ENCODE measurements around the gene NPL.
A peak's percentile ranks its signal among the peaks of the same experiment; 100 is the strongest.

NPL gene

GRCh38 chr1:182778862-182779261 is 10.7 kb upstream of the NPL start:
- no peak for DNase-seq (ENCODE audit: low spot score)

- no peak for DNase-seq (ENCODE audit: low spot score)
Measured at GRCh38 chr1:182779530-182779929, 10.0 kb upstream of the NPL start.

GRCh38 chr1:182781841-182782586 is 7.6 kb upstream of the NPL start:
- peak; percentile 68 for DNase-seq (ENCODE audit: low spot score)

- DNase-seq (ENCODE audit: low spot score): no peak
Measured at GRCh38 chr1:182782587-182782913, 7.0 kb upstream of the NPL start.

- DNase-seq (ENCODE audit: low spot score): no peak
Measured at GRCh38 chr1:182783068-182783467, 6.5 kb upstream of the NPL start.

- DNase-seq (ENCODE audit: low spot score): peak; percentile 54
Measured at GRCh38 chr1:182784556-182785171, 4.9 kb upstream of the NPL start.

GRCh38 chr1:182785181-182785580 is 4.4 kb upstream of the NPL start:
- DNase-seq (ENCODE audit: low spot score): no peak

GRCh38 chr1:182786223-182786994 is 3.2 kb upstream of the NPL start:
- DNase-seq (ENCODE audit: low spot score): peak; percentile 32

GRCh38 chr1:182786995-182787324 is 2.6 kb upstream of the NPL start:
- no peak for DNase-seq (ENCODE audit: low spot score)

GRCh38 chr1:182791281-182792179 is 2.0 kb downstream of the NPL start:
- no peak for DNase-seq (ENCODE audit: low spot score)

- no peak for DNase-seq (ENCODE audit: low spot score)
Measured at GRCh38 chr1:182794091-182794490, 4.5 kb downstream of the NPL start.

GRCh38 chr1:182794676-182795201 is 5.2 kb downstream of the NPL start:
- no peak for DNase-seq (ENCODE audit: low spot score)

GRCh38 chr1:182795563-182796228 is 6.1 kb downstream of the NPL start:
- DNase-seq (ENCODE audit: low spot score): no peak

- DNase-seq (ENCODE audit: low spot score): no peak
Measured at GRCh38 chr1:182802006-182802803, 12.6 kb downstream of the NPL start.

GRCh38 chr1:182803846-182804245 is 14.3 kb downstream of the NPL start:
- DNase-seq (ENCODE audit: low spot score): no peak

- no peak for DNase-seq (ENCODE audit: low spot score)
Measured at GRCh38 chr1:182806015-182806678, 16.6 kb downstream of the NPL start.

GRCh38 chr1:182807907-182808306 is 18.3 kb downstream of the NPL start:
- no peak for DNase-seq (ENCODE audit: low spot score)

- no peak for DNase-seq (ENCODE audit: low spot score)
Measured at GRCh38 chr1:182809414-182809957, 19.9 kb downstream of the NPL start.

GRCh38 chr1:182811975-182812722 is 22.6 kb downstream of the NPL start:
- no peak for DNase-seq (ENCODE audit: low spot score)
